HG03064 (cell line): ENCODE data around the gene ABHD8.

Source experiments
- ATAC-seq: cut with Tn5 transposase; IDR thresholded peaks from one replicate; pipeline ENCODE4 v1.9.1; 2021; ENCODE audit warnings: low read depth; ENCODE audit not compliant: unreplicated experiment

The ABHD8 gene

DNA sequence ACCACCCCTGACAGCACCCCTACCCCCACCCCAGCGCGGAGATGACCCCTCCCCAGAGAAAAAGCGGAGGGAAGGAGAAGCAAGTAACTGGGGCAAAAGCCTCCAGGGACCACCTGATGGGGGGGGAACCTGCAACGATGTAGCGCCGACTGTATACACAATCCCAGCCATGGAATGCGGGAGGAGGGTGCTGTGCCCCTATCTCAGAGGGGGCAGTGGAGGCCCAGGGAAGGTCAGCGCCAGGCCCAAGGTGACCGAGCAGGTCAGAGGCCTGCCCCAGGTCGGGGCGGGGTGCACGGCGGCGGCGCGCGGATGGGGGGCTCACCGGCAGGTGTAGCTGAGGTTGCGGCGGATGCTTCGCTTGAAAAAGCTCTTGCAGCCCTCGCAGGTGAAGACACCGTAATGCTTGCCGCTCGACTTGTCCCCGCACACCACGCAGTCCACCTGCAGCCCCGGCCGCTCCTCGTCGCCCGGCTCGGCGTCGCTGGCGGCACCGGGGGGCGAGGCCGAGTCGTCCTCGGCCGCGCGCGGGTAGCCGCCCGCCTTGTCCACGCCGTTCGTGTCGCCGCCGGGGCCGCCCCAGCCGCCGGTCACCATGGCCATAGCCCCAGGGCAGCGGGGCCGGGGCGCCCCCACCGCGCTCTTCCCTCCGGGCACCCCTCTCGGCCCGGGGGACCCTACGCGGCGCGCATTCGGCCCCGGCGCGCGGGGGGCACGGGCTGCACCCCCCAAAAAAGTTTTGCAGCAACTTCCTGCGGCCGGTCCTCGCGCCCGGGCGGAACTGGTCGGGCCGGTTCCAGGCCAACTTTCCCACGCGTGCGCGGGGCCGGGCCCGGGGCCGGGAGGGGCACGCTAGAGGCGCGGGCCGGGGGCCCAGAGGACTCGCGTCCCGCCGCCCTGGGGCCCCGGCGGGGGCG, 58.3 kb downstream of the ABHD8 start:
- ATAC-seq: no peak

DNA sequence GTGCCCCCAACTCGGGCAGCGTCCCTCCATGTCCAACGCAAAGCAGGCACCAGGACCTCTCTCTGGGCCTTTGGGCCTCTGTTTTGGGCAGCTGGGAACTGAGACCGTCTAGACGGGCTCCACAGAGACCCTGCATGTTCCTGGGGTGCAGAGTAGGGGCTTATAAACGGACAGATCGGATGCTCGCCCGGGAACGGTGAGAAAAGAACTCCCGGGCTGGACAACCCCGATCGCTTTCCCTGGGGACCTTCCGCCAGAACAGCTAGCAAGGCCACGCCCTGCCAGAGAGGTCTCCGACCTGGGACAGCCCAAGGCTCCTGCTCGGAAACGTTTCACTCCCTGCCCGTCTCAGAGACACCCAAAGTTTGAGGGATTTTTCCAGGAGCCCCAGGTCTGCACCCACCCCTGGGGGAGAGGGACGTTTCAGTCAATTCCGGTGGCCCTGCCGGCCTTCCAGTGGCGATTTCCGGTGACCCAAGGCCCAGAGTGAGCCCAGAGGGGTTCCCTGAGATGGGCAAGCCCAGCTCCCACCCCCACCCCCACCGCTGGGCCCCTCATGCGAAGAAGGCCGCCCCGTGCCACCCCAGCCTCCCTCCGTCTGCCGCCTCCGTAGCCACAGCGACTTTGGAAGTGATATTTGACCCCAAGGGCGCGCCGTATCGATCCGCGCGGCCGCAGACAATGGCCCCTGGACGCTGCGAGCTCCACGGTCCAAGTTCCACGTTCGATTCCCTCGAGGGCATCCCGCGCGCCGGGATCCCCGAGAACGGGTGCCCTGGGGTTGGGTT, 59.2 kb downstream of the ABHD8 start:
- ATAC-seq: no peak

DNA sequence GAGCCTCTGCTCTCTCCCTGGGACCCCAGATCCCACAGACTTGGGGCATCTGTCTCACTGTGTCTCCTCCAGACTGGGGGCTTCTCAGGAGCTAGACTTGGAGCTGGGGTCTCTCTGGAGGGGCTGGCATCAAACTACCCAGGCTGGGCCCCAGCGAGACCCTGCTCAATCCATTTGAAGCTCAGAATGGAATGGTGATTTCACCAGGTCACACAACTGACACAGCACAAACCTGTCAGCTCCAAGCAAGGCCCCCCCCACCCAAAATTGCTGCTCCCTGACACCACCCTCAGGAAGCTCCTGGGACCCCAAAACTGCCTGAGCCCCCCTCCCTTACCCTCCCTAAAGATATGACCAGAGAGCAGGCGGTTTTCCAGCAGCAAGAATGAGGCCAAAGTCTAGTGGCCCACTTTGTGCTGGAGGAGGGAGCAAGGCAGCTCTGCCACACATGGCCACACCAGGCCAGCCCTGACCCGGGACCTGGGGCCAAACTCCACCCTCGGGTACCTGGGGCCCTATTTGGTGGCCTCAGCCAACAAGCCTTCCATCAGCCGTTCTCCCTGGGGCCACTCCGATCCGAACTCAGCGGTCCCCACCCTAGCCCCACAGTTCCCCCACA, 59.9 kb downstream of the ABHD8 start:
- no peak for ATAC-seq

DNA sequence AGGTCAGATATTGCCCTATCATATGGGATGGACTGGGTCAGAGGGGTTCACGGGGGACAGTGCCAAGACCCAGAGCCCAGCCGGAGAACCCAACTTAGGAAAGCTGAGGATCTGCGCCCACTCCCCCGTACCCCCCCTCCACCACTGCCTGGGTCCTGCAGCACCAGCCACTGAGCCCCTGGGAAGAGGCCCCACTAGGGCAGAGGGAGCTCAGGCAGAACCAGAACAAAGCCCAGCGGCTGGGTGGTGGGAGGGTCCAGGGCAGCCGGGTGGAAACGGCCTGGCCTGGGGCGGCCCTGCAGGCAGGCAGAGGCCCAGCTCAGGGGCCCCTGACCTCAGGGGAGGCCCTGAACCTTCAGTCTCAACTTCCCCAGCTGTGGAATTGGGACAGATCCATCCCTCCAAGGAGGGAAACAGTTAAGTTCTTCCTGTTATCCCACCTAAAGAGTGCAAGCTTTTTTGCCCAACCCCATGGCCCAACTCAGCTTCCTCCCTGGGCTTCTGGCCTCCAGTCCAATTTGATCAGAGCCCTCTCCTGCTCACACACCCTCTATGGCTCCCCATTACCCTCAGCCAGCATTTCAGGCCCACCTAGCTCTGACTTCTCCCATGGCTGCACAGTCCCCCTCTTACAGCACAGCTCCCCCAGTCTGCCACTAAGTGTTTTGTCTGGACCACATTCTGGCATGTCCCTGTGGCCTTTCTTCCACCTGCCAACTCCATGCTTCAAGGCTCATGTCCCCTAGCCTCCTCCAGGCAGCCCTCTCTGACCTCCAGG, 60.6 kb downstream of the ABHD8 start:
- ATAC-seq: no peak
